GM23338 (cell line): ENCODE measurements around the gene VRTN. TPM values are rescaled to one million over a fixed set of nuclear protein-coding genes. Genes with fewer than 3 reads are reported as not detected.

Source experiments
- ATAC-seq: fragments of 200-7000 bp; cut with Tn5 transposase; 3 replicates; pipeline ENCODE4 v1.9.1; 2020
- DNase-seq: peaks from one replicate; pipeline ENCODE4 v3.0.0-alpha.2; 2015; ENCODE audit warnings: low spot score
- H2AFZ ChIP-seq: fragments of 200-600 bp; sonication (generic); 2 replicates; pipeline ENCODE4 v1.8.0; 2016; ENCODE audit warnings: antibody characterized with exemption, mild to moderate bottlenecking, moderate library complexity
- H3F3A ChIP-seq: fragments of 200-600 bp; sonication (generic); replicated peaks from 2 replicates; pipeline ENCODE4 v1.8.0; 2017; ENCODE audit warnings: antibody characterized with exemption, mixed run types, low read depth
- H3K27ac ChIP-seq: fragments of 200-600 bp; sonication (generic); 2 replicates; pipeline ENCODE4 v1.6.1; 2016; ENCODE audit warnings: low read depth
- H3K27me3 ChIP-seq: fragments of 200-600 bp; sonication (generic); 2 replicates; pipeline ENCODE4 v1.8.0; 2016; ENCODE audit warnings: mild to moderate bottlenecking, mixed run types, moderate library complexity; ENCODE audit not compliant: insufficient read depth
- H3K36me3 ChIP-seq: fragments of 200-600 bp; sonication (generic); 2 replicates; pipeline ENCODE4 v1.8.0; 2016; ENCODE audit warnings: mild to moderate bottlenecking; ENCODE audit not compliant: insufficient read depth
- H3K4me1 ChIP-seq: fragments of 200-600 bp; sonication (generic); 2 replicates; pipeline ENCODE4 v1.8.0; 2016; ENCODE audit warnings: mild to moderate bottlenecking, moderate library complexity; ENCODE audit not compliant: insufficient read depth
- H3K4me2 ChIP-seq: fragments of 200-600 bp; sonication (generic); 2 replicates; pipeline ENCODE4 v1.7.1; 2017; ENCODE audit warnings: mixed run types
- H3K4me3 ChIP-seq: fragments of 200-600 bp; sonication (generic); 2 replicates; pipeline ENCODE4 v1.6.1; 2016; ENCODE audit warnings: mixed run types
- H3K79me2 ChIP-seq: fragments of 200-600 bp; sonication (generic); replicated peaks from 2 replicates; pipeline ENCODE4 v1.8.0; 2017; ENCODE audit warnings: mild to moderate bottlenecking; ENCODE audit not compliant: insufficient read depth
- H3K9me2 ChIP-seq: fragments of 200-600 bp; sonication (generic); 2 replicates; pipeline ENCODE4 v1.8.0; 2017; ENCODE audit not compliant: insufficient read depth
- H4K20me1 ChIP-seq: fragments of 200-600 bp; sonication (generic); replicated peaks from 2 replicates; pipeline ENCODE4 v1.8.0; 2017; ENCODE audit warnings: mild to moderate bottlenecking; ENCODE audit not compliant: insufficient read depth
- H3K27ac Mint-ChIP-seq: 2 replicates; pipeline ENCODE4 v1.8.0; 2020; ENCODE audit warnings: inconsistent platforms, mild to moderate bottlenecking, moderate library complexity, mixed read lengths
- H3K27me3 Mint-ChIP-seq: 3 replicates; pipeline ENCODE4 v1.8.0; 2022; ENCODE audit warnings: low read depth, mild to moderate bottlenecking, moderate library complexity, mixed read lengths, inconsistent platforms; ENCODE audit not compliant: insufficient read depth, poor library complexity
- H3K36me3 Mint-ChIP-seq: 3 replicates; pipeline ENCODE4 v1.8.0; 2021; ENCODE audit warnings: low read depth, mild to moderate bottlenecking, inconsistent platforms, moderate library complexity, mixed read lengths
- H3K4me1 Mint-ChIP-seq: 3 replicates; pipeline ENCODE4 v1.8.0; 2020; ENCODE audit warnings: mild to moderate bottlenecking, inconsistent platforms, mixed read lengths
- H3K4me3 Mint-ChIP-seq: 3 replicates; pipeline ENCODE4 v1.8.0; 2021; ENCODE audit warnings: moderate library complexity, mild to moderate bottlenecking, inconsistent platforms, mixed read lengths
- H3K9me3 Mint-ChIP-seq: 3 replicates; pipeline ENCODE4 v1.8.0; 2020; ENCODE audit warnings: moderate library complexity, mild to moderate bottlenecking, inconsistent platforms, mixed read lengths
- CREB1 ChIP-seq: fragments of 250-450 bp; sonication (Bioruptor Pico); IDR thresholded peaks from 2 replicates; pipeline ENCODE4 v1.5.0; 2020; ENCODE audit warnings: low read depth, mild to moderate bottlenecking, moderate library complexity
- CTCF ChIP-seq, 2 experiments: fragments of 200-600 bp in 1 of 2; sonication (generic) in 1 of 2; conservative IDR thresholded peaks; 2 replicates each; pipeline versions ENCODE4 v1.5.1 to v1.6.1; 2016 to 2017; ENCODE audit warnings: antibody characterized with exemption in 2 of 2, low read depth in 2 of 2, mild to moderate bottlenecking in 2 of 2, moderate library complexity in 1 of 2
- ETS1 ChIP-seq: IDR thresholded peaks from 2 replicates; pipeline ENCODE4 v1.6.1; 2016; ENCODE audit warnings: antibody characterized with exemption
- EZH2 ChIP-seq: fragments of 200-600 bp; sonication (generic); IDR thresholded peaks from one replicate; pipeline ENCODE4 v1.8.0; 2017; ENCODE audit warnings: antibody characterized with exemption, mild to moderate bottlenecking, low read depth; ENCODE audit not compliant: unreplicated experiment
- EZH2phosphoT487 ChIP-seq: fragments of 200-600 bp; sonication (generic); IDR thresholded peaks from one replicate; pipeline ENCODE4 v1.8.1; 2018; ENCODE audit warnings: antibody characterized with exemption; ENCODE audit not compliant: unreplicated experiment
- JUNB ChIP-seq: IDR thresholded peaks from one replicate; pipeline ENCODE4 v1.6.1; 2016; ENCODE audit warnings: antibody characterized with exemption; ENCODE audit not compliant: unreplicated experiment
- NANOG ChIP-seq: IDR thresholded peaks from 2 replicates; pipeline ENCODE4 v1.6.1; 2016; ENCODE audit warnings: antibody characterized with exemption, borderline replicate concordance
- POLR2AphosphoS5 ChIP-seq: IDR thresholded peaks from 2 replicates; pipeline ENCODE4 v1.6.1; 2016; ENCODE audit warnings: antibody characterized with exemption, low read depth
- REST ChIP-seq: IDR thresholded peaks from one replicate; pipeline ENCODE4 v1.6.1; 2018; ENCODE audit warnings: antibody characterized with exemption; ENCODE audit not compliant: unreplicated experiment
- STAT1 ChIP-seq: IDR thresholded peaks from one replicate; pipeline ENCODE4 v1.6.1; 2016; ENCODE audit warnings: antibody characterized with exemption; ENCODE audit not compliant: unreplicated experiment
- ZNF114 ChIP-seq: fragments of 250-450 bp; sonication (Bioruptor Pico); IDR thresholded peaks from 2 replicates; pipeline ENCODE4 v1.5.0; 2020; ENCODE audit warnings: mild to moderate bottlenecking, moderate library complexity
- ZNF331 ChIP-seq: fragments of 250-450 bp; sonication (Bioruptor Pico); IDR thresholded peaks from 2 replicates; pipeline ENCODE4 v1.5.0; 2020; ENCODE audit warnings: low read depth, mild to moderate bottlenecking, moderate library complexity
- ZNF462 ChIP-seq: fragments of 250-450 bp; sonication (Bioruptor Pico); IDR thresholded peaks from 2 replicates; pipeline ENCODE4 v1.5.0; 2020; ENCODE audit warnings: mild to moderate bottlenecking, moderate library complexity
- polyA plus RNA-seq: library from polyadenylated mRNA; unstranded; fragments of >200 nt; fragmentation: Nextera tagmentation; extraction: Ambion mirVana; gene quantifications from 2 replicates; pipeline ENCODE4 v1.2.1, GENCODE V29; 2016
- total RNA-seq: library from RNA; depleted of rRNA; stranded (reverse); fragments of >200 nt; shearing (Covaris generic); gene quantifications from 2 replicates; pipeline ENCODE4 v1.2.3, GENCODE V29; 2014

The VRTN gene
- total and polyA plus RNA-seq, 2 experiments from 2014 or later: 63.9 to 143 TPM

- H3K27me3 ChIP-seq: no peaks in the 10 kb centered on the region
- peak overlapping the region; percentile 86; the same call in 1 of the 2 replicates for H2AFZ ChIP-seq
- no peaks in the 10 kb centered on the region for H3K4me1 ChIP-seq
- peaks cover 7% of the 10 kb centered on the region for H3K27me3 Mint-ChIP-seq
- H3F3A ChIP-seq: no peaks in the 10 kb centered on the region
- DNase-seq: no peak
- no peak overlapping the region for H3K4me3 ChIP-seq
- no peaks in the 10 kb centered on the region for H3K79me2 ChIP-seq
- H4K20me1 ChIP-seq: no peaks in the 10 kb centered on the region
- TF ChIP-seq CTCF (conservative IDR thresholded peaks at IDR 0.05; ENCODE audit: low read depth in 2 of 2) (no peak), EZH2 (no peak), ETS1 (no peak), ZNF462 (CRISPR knock-in tag) (no peak), STAT1 (no peak), EZH2phosphoT487 (no peak), ZNF114 (no peak), POLR2AphosphoS5 (no peak), NANOG (no peak), ZNF331 (CRISPR knock-in tag) (no peak), CREB1 (CRISPR knock-in tag) (no peak), JUNB (no peak), REST (no peak)
- no peaks in the 10 kb centered on the region for H3K36me3 Mint-ChIP-seq
- H3K27ac Mint-ChIP-seq: no peak overlapping the region
- no peaks in the 10 kb centered on the region for H3K36me3 ChIP-seq
- H3K4me3 Mint-ChIP-seq: no peak overlapping the region
- ATAC-seq: no peak
- H3K9me3 Mint-ChIP-seq: no peaks in the 10 kb centered on the region
- no peak overlapping the region for H3K27ac ChIP-seq
- H3K4me1 Mint-ChIP-seq: no peaks in the 10 kb centered on the region
- no peaks in the 10 kb centered on the region for H3K9me2 ChIP-seq
- no peak overlapping the region for H3K4me2 ChIP-seq
These were observed 38.9 kb upstream of the VRTN start for GRCh38 chr14:74309125-74310022.
